GM12801 (cell line): ENCODE results near the gene SLC8B1.

Experiments
- CTCF ChIP-seq: IDR thresholded peaks from one replicate; pipeline ENCODE4 v1.5.1; 2011; ENCODE audit warnings: control low read depth; ENCODE audit not compliant: insufficient read length; ENCODE audit errors: extremely low read depth

Gene SLC8B1

DNA sequence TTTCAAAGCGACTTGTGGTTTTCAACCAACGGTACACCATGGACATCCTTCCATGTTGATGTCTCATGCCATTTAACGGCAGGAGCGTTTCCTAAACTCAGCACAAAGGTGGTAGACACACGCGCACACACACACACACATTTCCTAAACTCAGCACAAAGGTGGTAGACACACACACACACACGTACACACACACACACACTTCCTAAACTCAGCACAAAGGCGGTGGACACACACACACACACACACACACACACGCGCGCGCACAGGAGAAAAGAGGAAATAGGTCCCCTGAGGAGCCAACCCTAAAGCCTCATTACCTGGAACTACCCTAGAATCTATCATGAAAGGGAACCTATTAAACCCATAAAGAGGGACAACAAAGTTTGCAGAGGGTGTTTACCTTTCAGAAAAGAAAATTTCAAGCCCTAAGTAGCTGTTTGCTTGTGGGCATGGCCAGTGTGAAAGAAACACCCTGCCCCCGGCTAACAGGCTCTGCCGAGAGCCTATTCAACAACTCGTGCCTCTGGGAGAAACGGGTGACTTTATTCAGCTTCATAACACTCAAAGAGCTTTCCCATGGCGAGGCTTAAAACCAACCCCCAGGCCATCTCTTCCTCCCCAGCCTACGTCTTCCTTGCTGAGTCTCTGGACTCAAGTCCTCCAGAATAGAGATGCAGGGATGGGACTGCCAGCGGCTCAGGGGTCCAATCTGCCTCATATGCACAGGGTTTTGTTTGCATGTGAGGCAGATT is 31.8 kb downstream of the SLC8B1 start:
- TF ChIP-seq CTCF, result no peak

- TF ChIP-seq CTCF, result no peak
Measured at GRCh38 chr12:113302466-113302865, 32.4 kb downstream of the SLC8B1 start.

DNA sequence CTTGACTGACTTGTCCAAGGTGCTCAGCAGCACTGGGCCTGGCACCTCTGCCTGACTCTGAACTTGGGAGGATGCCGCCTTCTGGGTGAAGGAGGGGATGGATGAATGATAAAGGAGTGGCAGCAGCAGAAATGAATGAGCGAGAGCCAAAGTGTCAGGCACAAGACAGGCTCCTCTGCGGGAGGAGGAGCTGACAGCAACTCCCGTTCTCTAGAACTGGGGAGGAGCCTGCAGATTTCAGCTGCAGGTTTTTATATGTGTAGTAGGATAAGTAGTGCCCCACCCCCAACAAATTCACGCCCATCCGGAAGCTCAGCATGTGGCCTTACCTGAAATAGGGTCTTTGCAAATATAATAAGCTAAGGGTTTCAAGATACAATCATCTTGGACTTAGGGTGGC is 33.1 kb downstream of the SLC8B1 start:
- TF ChIP-seq CTCF, result no peak

GRCh38 chr12:113299619-113300237 is 35.2 kb downstream of the SLC8B1 start:
- TF ChIP-seq CTCF, result no peak

GRCh38 chr12:113298861-113299545 is 35.9 kb downstream of the SLC8B1 start:
- TF ChIP-seq CTCF, result no peak

GRCh38 chr12:113298472-113298817 is 36.5 kb downstream of the SLC8B1 start:
- TF ChIP-seq CTCF, result no peak

GRCh38 chr12:113297621-113298471 is 37.1 kb downstream of the SLC8B1 start:
- TF ChIP-seq CTCF, result no peak
